AG04450 (cell line): ENCODE data around the gene SSH3. TPM values are rescaled to one million over a fixed set of nuclear protein-coding genes. Genes with fewer than 3 reads are reported as not detected.

Experiments used
- CTCF ChIA-PET: fragments of 300-600, 350-600 bp; formaldehyde crosslinking; extraction: SDS; loops from one replicate; lab custom pipeline; 2022; ENCODE audit warnings: antibody characterized with exemption, inconsistent platforms; lab: Charles Lee
- POLR2A ChIA-PET: fragments of 350-600 bp; formaldehyde crosslinking; extraction: SDS; loops from one replicate; lab custom pipeline; 2021; ENCODE audit warnings: antibody characterized with exemption, inconsistent platforms; lab: Yijun Ruan, JAX
- DNase-seq: peaks from one replicate; pipeline ENCODE4 v3.0.0-alpha.2; 2011; ENCODE audit warnings: low read depth, low spot score
- H3K27ac ChIP-seq: one replicate; pipeline ENCODE4 v1.5.1; 2012; ENCODE audit warnings: low read depth, low read length, control low read depth
- H3K27me3 ChIP-seq: one replicate; pipeline ENCODE4 v1.6.0; 2012; ENCODE audit warnings: low read length; ENCODE audit not compliant: control insufficient read depth, insufficient read depth
- H3K4me3 ChIP-seq: 2 replicates; pipeline ENCODE4 v1.5.1; 2011; ENCODE audit warnings: mild to moderate bottlenecking, low read depth, low read length, control low read depth
- H3K9me3 ChIP-seq: 2 replicates; pipeline ENCODE4 v1.5.1; 2012; ENCODE audit warnings: low read length; ENCODE audit not compliant: control insufficient read depth, insufficient read depth
- polyA plus RNA-seq: library from polyadenylated mRNA; depleted of rRNA; stranded (reverse); fragments of >200 nt; gene quantifications from 2 replicates; pipeline ENCODE4 v1.2.3, GENCODE V29; 2011
- TF ChIP-seq, protein P1 (sequence below): IDR thresholded peaks from 2 replicates; pipeline ENCODE4 v1.5.1; 2011; ENCODE audit warnings: low read depth, low read length, control low read depth, inconsistent platforms

SSH3 gene
- polyA plus RNA-seq, 1 experiment: 16.5 TPM

DNA sequence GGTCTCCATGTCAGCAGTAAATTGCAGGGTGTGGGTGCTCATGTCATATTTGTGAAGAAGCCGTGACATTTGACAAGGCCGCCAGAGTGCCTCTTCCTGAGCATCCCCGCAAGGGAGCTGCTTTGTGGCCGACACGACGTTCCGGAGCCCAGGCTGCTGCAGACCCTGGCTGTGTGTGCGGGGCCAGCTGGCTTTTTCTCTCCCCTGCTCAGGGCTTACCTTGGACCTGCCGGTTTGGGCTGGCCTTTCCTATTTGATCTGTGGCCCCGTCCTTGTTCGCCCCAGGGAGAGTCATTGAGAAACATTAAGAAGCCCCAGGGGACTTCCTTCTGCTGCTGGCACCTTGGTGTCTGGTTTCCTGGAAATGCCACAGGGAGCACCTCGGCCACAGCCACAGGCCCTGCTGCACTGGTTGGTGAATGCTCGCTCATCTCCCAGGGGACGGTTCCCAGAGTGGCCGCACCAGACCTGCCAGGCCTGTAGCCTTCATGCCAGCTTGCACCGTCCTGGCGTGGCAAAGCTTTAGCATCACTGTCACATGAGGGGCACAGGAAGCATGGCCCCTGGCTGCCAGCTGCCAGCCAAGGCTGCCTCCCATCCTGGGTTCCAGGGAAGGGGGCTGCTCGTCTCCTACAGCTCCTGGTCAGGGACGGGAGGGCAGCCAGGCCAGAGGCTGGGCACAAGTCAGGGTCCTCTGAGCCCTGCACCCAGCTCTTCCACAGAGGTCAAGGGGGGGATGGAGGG is 31.6 kb upstream of the SSH3 start:
- POLR2A ChIA-PET: interaction anchor here (0.5 kb wide), 1 partner anchor 102 kb away, joined by 4 read pairs; the partner anchor contains the start of gene CLCF1
- H3K9me3 ChIP-seq: no peaks in the 10 kb centered on the region; the same call in 1 of the 2 replicates
- CTCF ChIA-PET: interaction anchor here (1.7 to 4.3 kb wide), 3 partner anchors 9 to 79 kb away, joined by 6 to 12 read pairs (median 10); no protein-coding TSS in a partner anchor
- TF ChIP-seq, protein P1, sequence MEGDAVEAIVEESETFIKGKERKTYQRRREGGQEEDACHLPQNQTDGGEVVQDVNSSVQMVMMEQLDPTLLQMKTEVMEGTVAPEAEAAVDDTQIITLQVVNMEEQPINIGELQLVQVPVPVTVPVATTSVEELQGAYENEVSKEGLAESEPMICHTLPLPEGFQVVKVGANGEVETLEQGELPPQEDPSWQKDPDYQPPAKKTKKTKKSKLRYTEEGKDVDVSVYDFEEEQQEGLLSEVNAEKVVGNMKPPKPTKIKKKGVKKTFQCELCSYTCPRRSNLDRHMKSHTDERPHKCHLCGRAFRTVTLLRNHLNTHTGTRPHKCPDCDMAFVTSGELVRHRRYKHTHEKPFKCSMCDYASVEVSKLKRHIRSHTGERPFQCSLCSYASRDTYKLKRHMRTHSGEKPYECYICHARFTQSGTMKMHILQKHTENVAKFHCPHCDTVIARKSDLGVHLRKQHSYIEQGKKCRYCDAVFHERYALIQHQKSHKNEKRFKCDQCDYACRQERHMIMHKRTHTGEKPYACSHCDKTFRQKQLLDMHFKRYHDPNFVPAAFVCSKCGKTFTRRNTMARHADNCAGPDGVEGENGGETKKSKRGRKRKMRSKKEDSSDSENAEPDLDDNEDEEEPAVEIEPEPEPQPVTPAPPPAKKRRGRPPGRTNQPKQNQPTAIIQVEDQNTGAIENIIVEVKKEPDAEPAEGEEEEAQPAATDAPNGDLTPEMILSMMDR: no peak
- no peak overlapping the region for H3K4me3 ChIP-seq
- H3K27ac ChIP-seq: no peak overlapping the region
- no peaks in the 10 kb centered on the region for H3K27me3 ChIP-seq
- DNase-seq: no peak

DNA sequence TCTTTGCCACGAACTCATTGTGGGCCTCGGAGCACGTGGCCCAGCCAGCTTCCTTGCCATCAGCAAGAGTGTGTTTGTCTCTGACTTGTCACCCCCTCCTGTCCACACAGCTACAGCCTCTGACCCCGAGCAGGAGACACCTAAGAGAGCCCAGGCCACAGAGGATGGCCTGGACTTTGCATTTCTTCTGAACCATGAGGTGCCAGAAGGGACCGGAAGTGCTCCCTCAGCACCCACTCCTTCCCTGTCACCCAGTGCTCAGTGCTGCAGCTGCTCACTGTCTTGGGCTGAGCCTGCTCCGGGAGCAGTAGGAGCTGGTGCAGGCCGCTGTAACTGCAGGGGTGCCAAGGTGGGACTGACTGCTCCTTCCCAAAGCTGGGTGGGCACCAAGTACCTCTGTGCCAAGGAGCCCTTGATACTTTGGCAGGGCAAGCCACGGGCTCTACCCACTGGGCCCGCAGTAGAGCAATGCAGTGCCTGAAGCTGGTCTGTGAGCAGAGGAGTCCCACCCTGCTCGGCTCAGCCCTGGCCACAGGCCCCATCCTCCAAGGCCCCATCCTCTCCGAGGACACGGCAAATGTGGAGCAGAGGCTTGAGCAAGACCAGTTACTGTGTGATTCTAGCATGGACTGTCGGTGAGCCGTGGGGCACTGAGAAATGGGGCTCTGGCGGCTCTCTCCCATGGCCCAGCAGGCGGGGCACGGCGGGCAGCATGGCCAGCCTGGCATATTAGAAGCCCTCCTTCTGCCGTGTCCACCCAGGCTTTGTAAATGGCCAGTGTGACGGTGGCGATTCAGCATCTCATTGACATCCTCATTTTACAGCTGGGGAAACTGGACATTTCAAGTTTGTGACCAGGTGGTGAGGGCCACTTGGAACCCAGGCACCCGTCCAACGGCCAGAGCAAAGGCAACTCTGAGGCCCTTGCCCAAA is 30.7 kb upstream of the SSH3 start:
- POLR2A ChIA-PET: interaction anchor here (0.5 kb wide), 1 partner anchor 101 kb away, joined by 4 read pairs; the partner anchor contains the start of gene CLCF1
- H3K9me3 ChIP-seq: no peaks in the 10 kb centered on the region
- CTCF ChIA-PET: interaction anchor here (1.7 to 4.3 kb wide), 3 partner anchors 10 to 78 kb away, joined by 6 to 12 read pairs (median 10); no protein-coding TSS in a partner anchor
- TF ChIP-seq, protein P1: no peak
- no peak overlapping the region for H3K27ac ChIP-seq
- no peaks in the 10 kb centered on the region for H3K27me3 ChIP-seq
- no peak for DNase-seq
- H3K4me3 ChIP-seq: no peak overlapping the region

DNA sequence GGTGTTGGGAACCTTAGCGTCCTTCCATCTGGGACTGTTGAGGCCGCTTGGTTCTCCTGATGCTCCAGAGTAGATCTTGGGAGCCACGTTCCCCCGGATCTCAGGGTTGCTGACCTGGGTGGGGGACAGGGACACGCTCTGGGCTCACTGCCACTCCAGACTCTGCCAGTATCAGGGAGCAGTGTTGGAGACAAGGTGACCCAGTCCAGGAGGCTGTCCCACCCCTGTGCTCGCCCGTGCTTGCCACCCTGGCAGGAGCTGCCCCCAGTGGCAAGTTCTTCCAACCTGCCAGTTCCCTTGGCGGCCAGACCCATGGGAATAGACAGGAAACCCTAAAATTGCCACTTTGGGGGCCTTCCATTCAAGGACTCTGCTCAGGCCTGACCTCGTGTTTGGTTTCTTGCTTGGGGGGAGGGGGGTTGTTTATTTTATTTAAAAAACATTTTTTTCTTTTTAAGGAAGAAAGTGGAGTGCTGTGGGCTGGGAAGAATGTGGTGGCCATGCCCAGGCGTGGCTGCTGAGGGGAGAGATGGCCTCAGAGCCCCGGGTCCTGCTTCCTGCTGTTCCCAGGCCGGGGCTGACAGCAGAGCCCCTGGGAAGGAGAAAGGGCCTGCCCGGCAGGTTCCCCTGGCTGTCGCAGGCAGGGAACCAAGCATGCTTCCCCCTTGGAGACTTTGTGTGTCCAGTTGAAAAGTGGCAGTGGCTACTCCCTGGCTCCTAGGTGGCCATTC is 29.9 kb upstream of the SSH3 start:
- Histone ChIP-seq H3K27ac (no peak overlapping the region), H3K4me3 (no peak overlapping the region), H3K9me3 (no peaks in the 10 kb centered on the region), H3K27me3 (no peaks in the 10 kb centered on the region)
- ChIA-PET POLR2A (no interaction called here), CTCF (interaction anchor here (1.9 kb wide), 1 partner anchor 77 kb away, joined by 6 read pairs; no protein-coding TSS in a partner anchor)
- TF ChIP-seq, protein P1: no peak
- no peak for DNase-seq

DNA sequence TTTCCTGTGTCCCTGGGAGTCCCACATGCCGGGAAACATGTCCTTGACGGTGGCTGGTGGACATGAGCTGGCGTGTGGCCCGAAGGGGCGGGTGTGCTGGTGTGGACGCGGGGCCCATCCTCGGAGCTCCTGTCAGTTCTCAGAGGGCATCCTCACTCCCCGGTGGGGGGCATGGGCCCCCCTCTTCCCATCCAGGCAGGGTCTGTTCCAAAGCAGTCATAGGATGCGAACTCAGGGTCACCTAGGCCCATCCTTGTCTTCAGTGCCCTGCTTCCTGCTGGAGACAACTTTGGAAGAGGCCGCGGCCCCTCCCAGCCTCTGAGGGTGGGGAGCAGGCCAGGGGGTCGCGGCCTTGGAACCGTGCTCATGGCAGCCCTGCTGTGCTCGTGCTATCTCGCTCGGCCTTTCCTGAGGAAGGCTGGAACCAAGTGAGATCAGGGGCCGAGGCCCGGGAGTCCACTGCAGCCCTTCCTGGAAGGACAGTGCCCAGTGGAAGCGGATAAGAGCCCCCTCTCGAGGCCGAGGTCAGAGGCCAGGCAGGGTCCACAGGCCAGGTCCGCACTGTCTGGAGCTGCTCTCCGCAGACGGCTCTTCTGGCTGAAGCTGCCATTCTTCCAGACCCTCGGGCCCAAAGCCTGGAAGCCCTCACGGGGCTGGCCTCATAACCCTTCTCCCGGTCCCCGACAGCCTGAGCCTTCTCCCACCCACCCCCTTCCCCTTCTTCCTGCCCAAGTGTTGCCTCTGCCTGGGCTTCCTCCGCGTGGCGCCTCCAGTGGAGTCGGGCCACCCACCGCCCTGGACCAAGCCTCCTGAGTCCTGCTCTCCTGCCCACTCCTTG is 28.3 kb upstream of the SSH3 start:
- no peak for DNase-seq
- TF ChIP-seq, protein P1: no peak
- Histone ChIP-seq H3K9me3 (no peaks in the 10 kb centered on the region), H3K27me3 (no peaks in the 10 kb centered on the region), H3K4me3 (no peak overlapping the region), H3K27ac (no peak overlapping the region)
- POLR2A ChIA-PET: no interaction called here
- CTCF ChIA-PET: no interaction called here
